Fibroblast of lung (primary cell): ENCODE results near the gene CERS6. TPM values are rescaled to one million over a fixed set of nuclear protein-coding genes. Genes with fewer than 3 reads are reported as not detected.

Experiments
- DNase-seq, 2 donors: peaks; one replicate each; pipeline versions ENCODE4 v3.0.0 to v3.0.0-alpha.2; 2010; ENCODE audit warnings: low read depth in 2 of 2
- H2AFZ ChIP-seq: 2 replicates; pipeline ENCODE4 v1.5.1; 2012; ENCODE audit warnings: low read length, control low read depth, inconsistent platforms
- H3K27ac ChIP-seq: 2 replicates; pipeline ENCODE4 v1.5.1; 2011; ENCODE audit warnings: low read length, control low read depth; ENCODE audit not compliant: insufficient read depth
- H3K27me3 ChIP-seq: 2 replicates; pipeline ENCODE4 v1.5.1; 2011; ENCODE audit warnings: mild to moderate bottlenecking, low read length; ENCODE audit not compliant: control insufficient read depth, insufficient read depth
- H3K36me3 ChIP-seq: 2 replicates; pipeline ENCODE4 v1.5.1; 2011; ENCODE audit warnings: low read length; ENCODE audit not compliant: control insufficient read depth, insufficient read depth
- H3K4me1 ChIP-seq: 2 replicates; pipeline ENCODE4 v1.5.1; 2011; ENCODE audit warnings: low read length; ENCODE audit not compliant: control insufficient read depth, insufficient read depth; ENCODE audit errors: extremely low read depth
- H3K4me2 ChIP-seq: 2 replicates; pipeline ENCODE4 v1.5.1; 2011; ENCODE audit warnings: low read length, control low read depth; ENCODE audit not compliant: insufficient read depth; ENCODE audit errors: extremely low read depth
- H3K4me3 ChIP-seq, 4 experiments: fragments of 200-600 bp in 1 of 4; sonication (generic) in 1 of 4; replicated peaks in 1 of 4; 2 replicates each; pipeline ENCODE4 v1.5.1; 2011 to 2016; ENCODE audit warnings: low read length in 4 of 4, low read depth in 3 of 4, mild to moderate bottlenecking in 3 of 4, control low read depth in 2 of 4, inconsistent platforms in 1 of 4, mixed read lengths in 1 of 4; ENCODE audit not compliant: insufficient read depth in 1 of 4; ENCODE audit errors: control extremely low read depth in 1 of 4
- H3K79me2 ChIP-seq: 2 replicates; pipeline ENCODE4 v1.5.1; 2012; ENCODE audit warnings: mild to moderate bottlenecking, low read length, inconsistent platforms; ENCODE audit not compliant: control insufficient read depth, insufficient read depth
- H3K9ac ChIP-seq: 2 replicates; pipeline ENCODE4 v1.5.1; 2011; ENCODE audit warnings: mild to moderate bottlenecking, low read length, control low read depth; ENCODE audit not compliant: insufficient read depth
- H3K9me3 ChIP-seq: 2 replicates; pipeline ENCODE4 v1.5.1; 2012; ENCODE audit warnings: low read depth, low read length; ENCODE audit not compliant: control insufficient read depth, insufficient read depth
- H4K20me1 ChIP-seq: 2 replicates; pipeline ENCODE4 v1.5.1; 2011; ENCODE audit warnings: low read length; ENCODE audit not compliant: control insufficient read depth, insufficient read depth; ENCODE audit errors: extremely low read depth
- CTCF ChIP-seq, 2 donors: IDR thresholded peaks in 1 of 2; conservative IDR thresholded peaks in 1 of 2; 1 replicate in 1 of 2; 2 replicates in 1 of 2; pipeline ENCODE4 v1.5.1; 2011 to 2012; ENCODE audit warnings: low read length in 2 of 2, control low read depth in 1 of 2, inconsistent platforms in 1 of 2, low read depth in 1 of 2, mild to moderate bottlenecking in 1 of 2
- EZH2 ChIP-seq: IDR thresholded peaks from 2 replicates; pipeline ENCODE4 v1.5.1; 2012; ENCODE audit warnings: low read length, control low read depth, mild to moderate bottlenecking; ENCODE audit errors: missing control alignments
- polyA plus RNA-seq, 2 donors: library from polyadenylated mRNA; depleted of rRNA in 1 of 2; stranded (reverse) in 1 of 2; unstranded in 1 of 2; fragments of >200 nt; gene quantifications; 2 replicates each; pipeline ENCODE4 v1.2.1, GENCODE V29; 2011 to 2012; ENCODE audit warnings: missing spikeins in 1 of 2
- total RNA-seq: library from RNA; depleted of rRNA; stranded (reverse); fragments of >200 nt; gene quantifications from 2 replicates; pipeline ENCODE4 v1.2.1, GENCODE V29; 2014

Gene CERS6
- total and polyA plus RNA-seq, 2 donors (not counting 1 experiment from before 2014, with no cell fraction given): 7.2 to 16.5 TPM

GRCh38 chr2:168594778-168595177 is 138.7 kb downstream of the CERS6 start:
- no peak overlapping the region for H3K9ac ChIP-seq
- no peak overlapping the region for H3K27ac ChIP-seq
- H3K9me3 ChIP-seq: no peaks in the 10 kb centered on the region
- no peak overlapping the region for H2AFZ ChIP-seq
- no peaks in the 10 kb centered on the region for H3K4me1 ChIP-seq
- no peaks in the 10 kb centered on the region for H3K79me2 ChIP-seq
- no peaks in the 10 kb centered on the region for H3K36me3 ChIP-seq
- TF ChIP-seq EZH2: no peak
- no peak for TF ChIP-seq CTCF (conservative IDR thresholded peaks at IDR 0.05 in 1 of 2, IDR thresholded peaks at IDR 0.05 in 1 of 2; ENCODE audit: low read depth in 1 of 2, low read length in 2 of 2)
- no peaks in the 10 kb centered on the region for H3K27me3 ChIP-seq
- no peak for DNase-seq
- H4K20me1 ChIP-seq: no peaks in the 10 kb centered on the region
- no peak overlapping the region for H3K4me2 ChIP-seq
- H3K4me3 ChIP-seq: no peak overlapping the region

GRCh38 chr2:168596881-168597655 is 141.0 kb downstream of the CERS6 start:
- no peak overlapping the region for H3K4me3 ChIP-seq
- H3K36me3 ChIP-seq: no peaks in the 10 kb centered on the region
- H3K9me3 ChIP-seq: no peaks in the 10 kb centered on the region
- no peak overlapping the region for H3K9ac ChIP-seq
- H3K79me2 ChIP-seq: no peaks in the 10 kb centered on the region
- no peaks in the 10 kb centered on the region for H3K4me1 ChIP-seq
- no peak overlapping the region for H2AFZ ChIP-seq
- H3K4me2 ChIP-seq: no peak overlapping the region
- H3K27me3 ChIP-seq: no peaks in the 10 kb centered on the region
- TF ChIP-seq CTCF (conservative IDR thresholded peaks at IDR 0.05 in 1 of 2, IDR thresholded peaks at IDR 0.05 in 1 of 2; ENCODE audit: low read depth in 1 of 2, low read length in 2 of 2): no peak
- no peak for TF ChIP-seq EZH2
- DNase-seq: peak in 1 of 2 donors; percentile 42
- H4K20me1 ChIP-seq: no peaks in the 10 kb centered on the region
- no peak overlapping the region for H3K27ac ChIP-seq

GRCh38 chr2:168599738-168600137 is 143.7 kb downstream of the CERS6 start:
- TF ChIP-seq CTCF (conservative IDR thresholded peaks at IDR 0.05 in 1 of 2, IDR thresholded peaks at IDR 0.05 in 1 of 2; ENCODE audit: low read depth in 1 of 2, low read length in 2 of 2): no peak
- no peak for TF ChIP-seq EZH2
- no peaks in the 10 kb centered on the region for H3K9me3 ChIP-seq
- H2AFZ ChIP-seq: no peak overlapping the region
- H3K4me3 ChIP-seq: no peak overlapping the region
- no peaks in the 10 kb centered on the region for H3K27me3 ChIP-seq
- H4K20me1 ChIP-seq: no peaks in the 10 kb centered on the region
- no peak overlapping the region for H3K9ac ChIP-seq
- H3K27ac ChIP-seq: no peak overlapping the region
- no peaks in the 10 kb centered on the region for H3K79me2 ChIP-seq
- DNase-seq: no peak
- no peaks in the 10 kb centered on the region for H3K4me1 ChIP-seq
- H3K4me2 ChIP-seq: no peak overlapping the region
- no peaks in the 10 kb centered on the region for H3K36me3 ChIP-seq
